Bronchial epithelial cell (primary cell): ENCODE data around the gene KLK15. TPM values are rescaled to one million over a fixed set of nuclear protein-coding genes. Genes with fewer than 3 reads are reported as not detected.

Experiments used
- DNase-seq: peaks from one replicate; pipeline ENCODE4 v3.0.0-alpha.2; 2010; ENCODE audit warnings: low read depth
- FAIRE-seq: peaks from 2 replicates; lab custom pipeline; 2011; peaks lifted over from hg19 to GRCh38; lab: Jason Lieb, UNC
- H3K27me3 ChIP-seq: 2 replicates; pipeline ENCODE4 v1.5.1; 2011; ENCODE audit warnings: low read length; ENCODE audit not compliant: control insufficient read depth, insufficient read depth
- H3K36me3 ChIP-seq: 2 replicates; pipeline ENCODE4 v1.5.1; 2011; ENCODE audit warnings: low read length; ENCODE audit not compliant: control insufficient read depth, insufficient read depth
- H3K4me3 ChIP-seq: 2 replicates; pipeline ENCODE4 v1.5.1; 2011; ENCODE audit warnings: mild to moderate bottlenecking, low read depth, low read length, control low read depth
- total RNA-seq: library from RNA; depleted of rRNA; stranded (reverse); fragments of >200 nt; gene quantifications from 2 replicates; pipeline ENCODE4 v1.2.1, GENCODE V29; 2014
- TF ChIP-seq, protein P1 (sequence below): IDR thresholded peaks from 2 replicates; pipeline ENCODE4 v1.5.1; 2011; ENCODE audit warnings: mild to moderate bottlenecking, moderate library complexity, low read length, control low read depth, inconsistent platforms; ENCODE audit not compliant: insufficient read depth, severe bottlenecking

Gene KLK15
- total RNA-seq, 1 donor from 2014 or later = not detected

DNA sequence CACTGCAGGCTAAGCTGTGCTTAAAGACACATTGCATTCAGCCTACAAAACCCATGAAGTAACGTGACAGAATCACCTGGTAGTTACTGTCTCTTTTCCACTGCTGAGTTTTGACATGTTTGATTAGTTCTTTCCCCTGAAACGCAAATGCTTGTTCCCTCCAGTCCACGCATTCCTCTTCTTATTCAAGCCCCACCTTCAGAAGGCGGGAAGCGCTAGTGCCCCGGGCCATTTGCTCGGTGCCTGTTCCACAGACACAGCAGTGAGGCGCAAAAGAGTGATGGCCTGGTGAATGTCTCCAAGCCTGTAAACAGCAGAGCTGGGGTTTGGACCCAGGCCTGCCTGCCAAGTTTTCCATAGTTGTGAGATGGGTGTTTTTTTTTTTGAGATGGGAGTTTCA is 32.3 kb downstream of the KLK15 start:
- TF ChIP-seq, protein P1, sequence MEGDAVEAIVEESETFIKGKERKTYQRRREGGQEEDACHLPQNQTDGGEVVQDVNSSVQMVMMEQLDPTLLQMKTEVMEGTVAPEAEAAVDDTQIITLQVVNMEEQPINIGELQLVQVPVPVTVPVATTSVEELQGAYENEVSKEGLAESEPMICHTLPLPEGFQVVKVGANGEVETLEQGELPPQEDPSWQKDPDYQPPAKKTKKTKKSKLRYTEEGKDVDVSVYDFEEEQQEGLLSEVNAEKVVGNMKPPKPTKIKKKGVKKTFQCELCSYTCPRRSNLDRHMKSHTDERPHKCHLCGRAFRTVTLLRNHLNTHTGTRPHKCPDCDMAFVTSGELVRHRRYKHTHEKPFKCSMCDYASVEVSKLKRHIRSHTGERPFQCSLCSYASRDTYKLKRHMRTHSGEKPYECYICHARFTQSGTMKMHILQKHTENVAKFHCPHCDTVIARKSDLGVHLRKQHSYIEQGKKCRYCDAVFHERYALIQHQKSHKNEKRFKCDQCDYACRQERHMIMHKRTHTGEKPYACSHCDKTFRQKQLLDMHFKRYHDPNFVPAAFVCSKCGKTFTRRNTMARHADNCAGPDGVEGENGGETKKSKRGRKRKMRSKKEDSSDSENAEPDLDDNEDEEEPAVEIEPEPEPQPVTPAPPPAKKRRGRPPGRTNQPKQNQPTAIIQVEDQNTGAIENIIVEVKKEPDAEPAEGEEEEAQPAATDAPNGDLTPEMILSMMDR = no peak
- DNase-seq (no peak), FAIRE-seq (no peak)
- Histone ChIP-seq H3K4me3 (no peak overlapping the region), H3K36me3 (peaks cover 33% of the 10 kb centered on the region), H3K27me3 (no peaks in the 10 kb centered on the region)

DNA sequence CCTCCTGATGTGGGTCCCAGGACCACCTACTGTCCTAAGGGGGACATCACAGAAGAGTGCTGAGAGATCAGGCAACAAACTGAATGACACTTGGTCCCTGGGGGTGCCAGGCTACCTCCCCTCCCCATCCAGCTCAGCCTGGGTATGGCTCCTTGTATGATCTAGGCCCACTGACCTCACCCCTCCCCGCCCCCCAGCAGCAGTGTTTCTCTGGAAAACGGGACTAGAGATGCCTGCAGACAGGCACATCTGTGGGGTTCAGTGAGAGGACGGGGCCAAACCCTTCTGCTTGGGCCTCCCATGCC is 33.9 kb downstream of the KLK15 start:
- FAIRE-seq (no peak), DNase-seq (no peak)
- Histone ChIP-seq H3K27me3 (no peaks in the 10 kb centered on the region), H3K36me3 (peaks cover 33% of the 10 kb centered on the region), H3K4me3 (no peak overlapping the region)
- TF ChIP-seq, protein P1 = no peak

DNA sequence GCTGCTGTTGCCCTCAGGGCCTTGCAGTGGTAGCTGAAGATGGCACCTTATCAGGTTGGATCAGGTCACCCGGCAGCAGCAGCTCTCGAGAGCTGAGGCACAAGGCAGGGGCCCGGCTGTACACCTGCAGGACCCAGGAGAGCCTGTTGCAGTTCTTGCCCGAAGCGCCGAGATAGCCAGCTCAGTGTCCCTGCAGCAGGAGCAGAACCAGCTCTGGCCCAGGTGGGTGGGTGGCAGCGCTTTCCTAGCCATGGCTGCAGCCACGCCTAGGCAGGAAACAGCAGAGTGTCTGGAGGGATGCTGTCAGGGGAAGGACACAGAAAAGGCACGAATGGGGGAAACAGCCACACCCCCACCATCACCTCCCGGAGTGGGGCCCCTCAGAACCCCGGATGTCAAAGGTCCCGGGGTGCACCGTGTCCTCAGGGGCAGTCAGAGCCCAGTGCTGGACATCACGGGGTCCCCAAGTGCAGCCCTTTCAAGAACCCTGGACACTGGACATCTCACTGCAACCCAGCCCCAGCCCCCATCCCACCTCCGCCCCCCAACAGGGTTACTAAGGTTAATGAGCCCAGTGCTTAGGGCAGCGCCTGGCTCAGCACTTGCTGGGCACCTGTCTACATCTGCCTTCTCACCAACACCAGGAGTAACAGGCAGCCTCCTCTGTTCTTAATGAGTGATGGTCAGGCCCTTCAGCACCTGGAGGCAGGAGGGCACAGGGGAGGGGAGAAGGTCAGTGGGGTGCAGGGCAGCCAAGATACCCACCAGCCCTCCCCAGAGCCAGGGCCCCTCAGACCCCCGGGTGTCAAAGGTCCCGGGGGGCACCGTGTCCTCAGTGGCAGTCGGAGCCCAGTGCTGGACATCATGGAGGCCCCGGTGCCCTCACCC is 34.5 kb downstream of the KLK15 start:
- Histone ChIP-seq H3K4me3 (no peak overlapping the region), H3K27me3 (no peaks in the 10 kb centered on the region), H3K36me3 (peaks cover 33% of the 10 kb centered on the region)
- DNase-seq (no peak), FAIRE-seq (no peak)
- TF ChIP-seq, protein P1 = no peak

DNA sequence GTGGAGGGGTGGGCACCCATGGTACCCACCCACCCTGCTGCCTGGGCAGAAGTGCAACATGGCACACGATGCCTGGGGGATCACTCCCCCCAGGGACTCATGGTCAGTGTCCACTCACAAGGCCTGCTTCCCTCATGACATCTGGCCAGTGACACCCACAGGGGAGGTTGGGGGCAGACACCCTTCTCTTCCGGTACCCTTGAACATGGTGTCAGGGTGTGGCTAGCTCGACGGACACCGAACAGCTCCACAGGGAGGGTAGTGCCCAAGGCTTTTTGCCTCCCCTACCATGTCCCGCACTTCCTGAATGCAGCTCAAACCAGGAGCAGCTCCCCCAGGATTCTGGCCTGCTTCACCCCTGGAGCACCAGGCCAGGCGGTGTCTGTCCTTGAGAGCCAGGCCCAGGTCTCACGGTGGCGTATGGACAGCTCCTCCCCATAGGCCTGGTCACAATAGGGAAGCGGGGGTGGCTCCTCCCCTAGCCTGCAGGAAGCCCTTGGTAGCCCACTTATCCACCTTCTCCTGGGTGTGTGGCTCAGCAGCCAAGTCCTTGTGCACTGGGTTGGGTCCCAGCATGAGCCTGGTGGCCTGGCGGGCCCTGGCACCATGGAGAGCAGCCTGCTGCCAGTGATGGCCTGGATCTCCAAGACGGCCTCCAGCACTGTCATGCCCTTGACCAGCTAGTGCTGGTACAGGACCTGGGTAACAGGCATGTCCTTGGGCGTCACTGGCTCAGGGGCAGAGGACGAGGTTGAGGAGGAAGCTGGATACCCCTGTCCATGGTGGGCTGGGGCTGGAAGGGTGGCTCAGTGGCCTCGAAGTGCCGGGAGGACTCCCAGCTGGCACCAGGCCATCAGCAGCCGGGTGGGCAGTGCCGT is 35.4 kb downstream of the KLK15 start:
- FAIRE-seq (no peak), DNase-seq (no peak)
- TF ChIP-seq, protein P1 = no peak
- Histone ChIP-seq H3K27me3 (no peaks in the 10 kb centered on the region), H3K4me3 (no peak overlapping the region), H3K36me3 (peaks cover 33% of the 10 kb centered on the region)

GRCh38 chr19:50797429-50797780 is 36.0 kb downstream of the KLK15 start:
- TF ChIP-seq, protein P1 = no peak
- Histone ChIP-seq H3K27me3 (no peaks in the 10 kb centered on the region), H3K36me3 (peaks cover 32% of the 10 kb centered on the region), H3K4me3 (no peak overlapping the region)
- DNase-seq (no peak), FAIRE-seq (no peak)
